Mammary epithelial cell (primary cell): Measurements from ENCODE around the gene HSPA6.

Experiments used
- EZH2 ChIP-seq: IDR thresholded peaks from 2 replicates; pipeline ENCODE4 v1.6.1; 2012; ENCODE audit warnings: low read length, inconsistent platforms, borderline replicate concordance
- TF ChIP-seq, protein P1 (sequence below), 2 donors: IDR thresholded peaks in 1 of 2; conservative IDR thresholded peaks in 1 of 2; 2 replicates each; pipeline ENCODE4 v1.5.1; 2011 to 2012; ENCODE audit warnings: inconsistent platforms in 2 of 2, low read length in 2 of 2, mild to moderate bottlenecking in 2 of 2, control low read depth in 1 of 2, low read depth in 1 of 2; ENCODE audit not compliant: insufficient read depth in 1 of 2; ENCODE audit errors: extremely low read depth in 1 of 2

DNA sequence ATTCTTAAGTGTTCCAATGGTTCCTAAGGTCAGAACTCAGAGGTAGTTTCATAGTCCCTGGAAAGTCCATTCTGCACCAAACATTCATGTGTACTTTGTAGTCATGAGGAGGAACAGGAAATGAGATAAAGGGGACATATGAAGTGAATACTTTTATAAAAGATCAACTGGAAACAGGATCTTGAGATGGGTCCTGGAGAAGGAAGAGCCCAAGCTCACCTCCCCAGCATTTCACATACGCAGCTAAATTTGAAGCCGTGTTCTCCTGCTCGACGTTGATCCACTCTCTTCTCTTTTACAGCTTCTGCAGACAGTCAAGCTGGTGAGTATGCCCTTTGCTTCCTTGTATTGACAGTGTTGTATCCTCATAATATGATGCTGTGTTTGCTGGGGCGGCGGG, 18.7 kb upstream of the HSPA6 start:
- TF ChIP-seq, protein P1, sequence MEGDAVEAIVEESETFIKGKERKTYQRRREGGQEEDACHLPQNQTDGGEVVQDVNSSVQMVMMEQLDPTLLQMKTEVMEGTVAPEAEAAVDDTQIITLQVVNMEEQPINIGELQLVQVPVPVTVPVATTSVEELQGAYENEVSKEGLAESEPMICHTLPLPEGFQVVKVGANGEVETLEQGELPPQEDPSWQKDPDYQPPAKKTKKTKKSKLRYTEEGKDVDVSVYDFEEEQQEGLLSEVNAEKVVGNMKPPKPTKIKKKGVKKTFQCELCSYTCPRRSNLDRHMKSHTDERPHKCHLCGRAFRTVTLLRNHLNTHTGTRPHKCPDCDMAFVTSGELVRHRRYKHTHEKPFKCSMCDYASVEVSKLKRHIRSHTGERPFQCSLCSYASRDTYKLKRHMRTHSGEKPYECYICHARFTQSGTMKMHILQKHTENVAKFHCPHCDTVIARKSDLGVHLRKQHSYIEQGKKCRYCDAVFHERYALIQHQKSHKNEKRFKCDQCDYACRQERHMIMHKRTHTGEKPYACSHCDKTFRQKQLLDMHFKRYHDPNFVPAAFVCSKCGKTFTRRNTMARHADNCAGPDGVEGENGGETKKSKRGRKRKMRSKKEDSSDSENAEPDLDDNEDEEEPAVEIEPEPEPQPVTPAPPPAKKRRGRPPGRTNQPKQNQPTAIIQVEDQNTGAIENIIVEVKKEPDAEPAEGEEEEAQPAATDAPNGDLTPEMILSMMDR (conservative IDR thresholded peaks at IDR 0.05 in 1 of 2, IDR thresholded peaks at IDR 0.05 in 1 of 2; ENCODE audit: extremely low read depth in 1 of 2, insufficient read depth in 1 of 2, low read depth in 1 of 2, low read length in 2 of 2) = no peak
- TF ChIP-seq EZH2 = no peak
